ENCODE measurements around the gene SRRM5. TPM values are rescaled to one million over a fixed set of nuclear protein-coding genes. Genes with fewer than 3 reads are reported as not detected.
"Not testable (repeated sequence)": the region's sequence is repeated elsewhere in the genome, so short reads cannot be mapped to it uniquely, and the experiment has no call there.

SRRM5 gene
- total and polyA plus RNA-seq, 2 donors: 0.23 TPM; not detected in 1

- H3K4me1 ChIP-seq (ENCODE audit: insufficient read depth): no peaks in the 10 kb centered on the region
- 76% methylated on average over 4 of the region's 4 CpGs for WGBS
- no peaks in the 10 kb centered on the region for H3K36me3 ChIP-seq (ENCODE audit: insufficient read depth)
- DNase-seq (ENCODE audit: extremely low spot score): no peak
- no peak overlapping the region for H3K27ac ChIP-seq (ENCODE audit: low read depth)
- no peak overlapping the region for H3K4me3 ChIP-seq (ENCODE audit: low read depth, low read length)
Measured at GRCh38 chr19:43642531-43642930, 30.6 kb downstream of the SRRM5 start.

GRCh38 chr19:43643326-43643725 is 31.4 kb downstream of the SRRM5 start:
- Histone ChIP-seq H3K36me3 (ENCODE audit: insufficient read depth) (no peaks in the 10 kb centered on the region), H3K27ac (ENCODE audit: low read depth) (no peak overlapping the region)

GRCh38 chr19:43644181-43644580 is 32.3 kb downstream of the SRRM5 start:
- 84% methylated on average over 13 of the region's 13 CpGs for WGBS
- Histone ChIP-seq H3K4me1 (ENCODE audit: insufficient read depth) (no peaks in the 10 kb centered on the region), H3K27ac (ENCODE audit: low read depth) (no peak overlapping the region), H3K4me3 (ENCODE audit: low read depth, low read length) (no peak overlapping the region), H3K36me3 (ENCODE audit: insufficient read depth) (no peaks in the 10 kb centered on the region)
- no peak for DNase-seq (ENCODE audit: extremely low spot score)

More at GRCh38 chr19:43643326-43643725, 31.4 kb downstream of the SRRM5 start:
- DNase-seq (ENCODE audit: extremely low spot score): no peak
- no peak overlapping the region for H3K4me3 ChIP-seq (ENCODE audit: low read depth, low read length)
- no peaks in the 10 kb centered on the region for H3K4me1 ChIP-seq (ENCODE audit: insufficient read depth)
- WGBS: 49% methylated on average over 3 of the region's 3 CpGs

- H3K4me3 ChIP-seq (ENCODE audit: low read depth, low read length): no peak overlapping the region
- H3K4me1 ChIP-seq (ENCODE audit: insufficient read depth): no peaks in the 10 kb centered on the region
- no peak overlapping the region for H3K27ac ChIP-seq (ENCODE audit: low read depth)
- DNase-seq (ENCODE audit: extremely low spot score): no peak
- WGBS: 98% methylated on average over 6 of the region's 6 CpGs
- H3K36me3 ChIP-seq (ENCODE audit: insufficient read depth): no peaks in the 10 kb centered on the region
Measured at GRCh38 chr19:43648633-43649032, 36.7 kb downstream of the SRRM5 start.

GRCh38 chr19:43649514-43649913 is 37.6 kb downstream of the SRRM5 start:
- no peak overlapping the region for H3K27ac ChIP-seq (ENCODE audit: low read depth)
- WGBS: 88% methylated on average over 2 of the region's 2 CpGs
- no peak for DNase-seq (ENCODE audit: extremely low spot score)
- no peaks in the 10 kb centered on the region for H3K36me3 ChIP-seq (ENCODE audit: insufficient read depth)
- H3K4me3 ChIP-seq (ENCODE audit: low read depth, low read length): no peak overlapping the region
- no peaks in the 10 kb centered on the region for H3K4me1 ChIP-seq (ENCODE audit: insufficient read depth)

- WGBS: 97% methylated on average over 7 of the region's 7 CpGs
- H3K4me3 ChIP-seq (ENCODE audit: low read depth, low read length); DNase-seq (ENCODE audit: extremely low spot score); H3K36me3 ChIP-seq (ENCODE audit: insufficient read depth); H3K27ac ChIP-seq (ENCODE audit: low read depth); H3K4me1 ChIP-seq (ENCODE audit: insufficient read depth): not testable (repeated sequence)
Measured at GRCh38 chr19:43650276-43650675, 38.4 kb downstream of the SRRM5 start.

- DNase-seq (ENCODE audit: extremely low spot score): no peak
- no peaks in the 10 kb centered on the region for H3K36me3 ChIP-seq (ENCODE audit: insufficient read depth)
- H3K27ac ChIP-seq (ENCODE audit: low read depth): no peak overlapping the region
- H3K4me1 ChIP-seq (ENCODE audit: insufficient read depth): no peaks in the 10 kb centered on the region
- H3K4me3 ChIP-seq (ENCODE audit: low read depth, low read length): no peak overlapping the region
- WGBS: 69% methylated on average over 14 of the region's 14 CpGs
Measured at GRCh38 chr19:43651758-43652545, 40.1 kb downstream of the SRRM5 start.

GRCh38 chr19:43652546-43652874 is 40.6 kb downstream of the SRRM5 start:
- H3K4me3 ChIP-seq (ENCODE audit: low read depth, low read length): no peak overlapping the region
- 79% methylated on average over 5 of the region's 5 CpGs for WGBS
- H3K27ac ChIP-seq (ENCODE audit: low read depth): no peak overlapping the region
- no peaks in the 10 kb centered on the region for H3K36me3 ChIP-seq (ENCODE audit: insufficient read depth)
- no peak for DNase-seq (ENCODE audit: extremely low spot score)
- H3K4me1 ChIP-seq (ENCODE audit: insufficient read depth): no peaks in the 10 kb centered on the region

GRCh38 chr19:43656436-43656835 is 44.5 kb downstream of the SRRM5 start:
- Histone ChIP-seq H3K4me1 (ENCODE audit: insufficient read depth) (no peaks in the 10 kb centered on the region), H3K4me3 (ENCODE audit: low read depth, low read length) (no peak overlapping the region), H3K27ac (ENCODE audit: low read depth) (no peak overlapping the region), H3K36me3 (ENCODE audit: insufficient read depth) (no peaks in the 10 kb centered on the region)
- 86% methylated on average over 6 of the region's 6 CpGs for WGBS
- DNase-seq (ENCODE audit: extremely low spot score): no peak

- 93% methylated on average over 2 of the region's 2 CpGs for WGBS
- H3K27ac ChIP-seq (ENCODE audit: low read depth): no peak overlapping the region
- H3K36me3 ChIP-seq (ENCODE audit: insufficient read depth): no peaks in the 10 kb centered on the region
- H3K4me3 ChIP-seq (ENCODE audit: low read depth, low read length): no peak overlapping the region
- H3K4me1 ChIP-seq (ENCODE audit: insufficient read depth): no peaks in the 10 kb centered on the region
- no peak for DNase-seq (ENCODE audit: extremely low spot score)
Measured at GRCh38 chr19:43658001-43658400, 46.1 kb downstream of the SRRM5 start.

GRCh38 chr19:43658494-43658893 is 46.6 kb downstream of the SRRM5 start:
- H3K4me3 ChIP-seq (ENCODE audit: low read depth, low read length): no peak overlapping the region
- DNase-seq (ENCODE audit: extremely low spot score): no peak
- no peaks in the 10 kb centered on the region for H3K36me3 ChIP-seq (ENCODE audit: insufficient read depth)
- H3K27ac ChIP-seq (ENCODE audit: low read depth): no peak overlapping the region
- WGBS: 96% methylated on average over 8 of the region's 8 CpGs
- H3K4me1 ChIP-seq (ENCODE audit: insufficient read depth): no peaks in the 10 kb centered on the region

- Histone ChIP-seq H3K36me3 (ENCODE audit: insufficient read depth) (no peaks in the 10 kb centered on the region), H3K27ac (ENCODE audit: low read depth) (no peak overlapping the region), H3K4me1 (ENCODE audit: insufficient read depth) (no peaks in the 10 kb centered on the region), H3K4me3 (ENCODE audit: low read depth, low read length) (no peak overlapping the region)
- WGBS: 84% methylated on average over 7 of the region's 7 CpGs
- no peak for DNase-seq (ENCODE audit: extremely low spot score)
Measured at GRCh38 chr19:43660301-43660970, 48.5 kb downstream of the SRRM5 start.

- Histone ChIP-seq H3K36me3 (ENCODE audit: insufficient read depth) (no peaks in the 10 kb centered on the region), H3K27ac (ENCODE audit: low read depth) (no peak overlapping the region), H3K4me3 (ENCODE audit: low read depth, low read length) (no peak overlapping the region), H3K4me1 (ENCODE audit: insufficient read depth) (no peaks in the 10 kb centered on the region)
- no peak for DNase-seq (ENCODE audit: extremely low spot score)
- 88% methylated on average over 6 of the region's 6 CpGs for WGBS
Measured at GRCh38 chr19:43660971-43661360, 49.1 kb downstream of the SRRM5 start.

GRCh38 chr19:43662487-43662886 is 50.6 kb downstream of the SRRM5 start:
- Histone ChIP-seq H3K27ac (ENCODE audit: low read depth) (no peak overlapping the region), H3K36me3 (ENCODE audit: insufficient read depth) (no peaks in the 10 kb centered on the region), H3K4me1 (ENCODE audit: insufficient read depth) (no peaks in the 10 kb centered on the region), H3K4me3 (ENCODE audit: low read depth, low read length) (no peak overlapping the region)
- no peak for DNase-seq (ENCODE audit: extremely low spot score)
- WGBS: 95% methylated on average over 6 of the region's 6 CpGs

Measured in urinary bladder (tissue), 4 donors.